Measurements from ENCODE around the gene HLA-A.

- TF ChIP-seq POLR2A (IDR thresholded peaks at IDR 0.05; ENCODE audit: borderline replicate concordance, extremely low read depth, insufficient read depth, insufficient read length) = no peak
- no peak for TF ChIP-seq FOSL1 (IDR thresholded peaks at IDR 0.05; ENCODE audit: low read depth)
These were observed 3.4 kb upstream of the HLA-A start for GRCh38 chr6:29938746-29939508.

Data from HCT116 (cell line).